Activated CD8-positive, alpha-beta memory T cell treated with anti-CD3 and anti-CD28 coated beads for 36 hours (primary cell): ENCODE results near the gene VIPR1. TPM values are rescaled to one million over a fixed set of nuclear protein-coding genes. Genes with fewer than 3 reads are reported as not detected.

ENCODE experiments used
- CTCF ChIA-PET: fragments of 350-600 bp; sonication (Branson Sonifier 250); formaldehyde crosslinking; loops from one replicate; lab custom pipeline; 2021; ENCODE audit warnings: antibody characterized with exemption; lab: Charles Lee
- POLR2A ChIA-PET: fragments of 350-600 bp; sonication (Branson Sonifier 250); formaldehyde crosslinking; loops from one replicate; lab custom pipeline; 2021; ENCODE audit warnings: antibody characterized with exemption; lab: Charles Lee
- total RNA-seq, 2 experiments: library from RNA; stranded (reverse); gene quantifications; one replicate each; pipeline ENCODE4 v1.2.3, GENCODE V29; 2021

The VIPR1 gene
- total RNA-seq, 2 experiments from 2014 or later: 2.8 to 3.3 TPM

DNA sequence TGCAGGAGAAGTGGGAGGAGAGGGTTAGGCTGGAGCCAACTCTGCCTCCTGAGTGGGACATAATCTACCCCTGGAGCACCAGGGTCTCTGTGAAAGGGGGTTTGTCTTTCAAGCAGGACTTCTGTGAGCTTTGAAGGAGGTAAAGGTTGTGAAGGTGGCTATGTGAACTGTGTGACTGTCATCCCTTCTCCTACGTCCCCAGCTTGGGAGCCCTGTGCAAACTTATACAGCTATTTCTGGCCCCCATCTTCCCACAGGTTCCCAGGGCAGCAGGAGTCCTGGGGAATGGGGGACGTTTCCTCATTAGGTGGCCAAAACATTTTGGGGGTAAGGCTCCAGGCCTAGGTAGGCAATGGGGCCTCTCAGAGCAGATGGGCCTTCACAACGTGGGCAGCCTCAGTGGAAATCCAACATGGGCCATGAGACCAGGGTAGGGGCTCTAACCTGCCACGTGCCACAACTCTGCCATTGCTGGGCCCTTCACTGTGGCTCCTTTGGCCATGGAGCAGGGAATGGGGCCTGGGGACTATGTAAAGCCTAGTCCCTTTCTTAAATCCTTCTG lies 3.5 kb downstream of the VIPR1 start:
- POLR2A ChIA-PET: no interaction called here
- CTCF ChIA-PET: interaction anchor here (1.0 kb wide), 1 partner anchor 246 kb away, joined by 3 read pairs; no protein-coding TSS in a partner anchor

DNA sequence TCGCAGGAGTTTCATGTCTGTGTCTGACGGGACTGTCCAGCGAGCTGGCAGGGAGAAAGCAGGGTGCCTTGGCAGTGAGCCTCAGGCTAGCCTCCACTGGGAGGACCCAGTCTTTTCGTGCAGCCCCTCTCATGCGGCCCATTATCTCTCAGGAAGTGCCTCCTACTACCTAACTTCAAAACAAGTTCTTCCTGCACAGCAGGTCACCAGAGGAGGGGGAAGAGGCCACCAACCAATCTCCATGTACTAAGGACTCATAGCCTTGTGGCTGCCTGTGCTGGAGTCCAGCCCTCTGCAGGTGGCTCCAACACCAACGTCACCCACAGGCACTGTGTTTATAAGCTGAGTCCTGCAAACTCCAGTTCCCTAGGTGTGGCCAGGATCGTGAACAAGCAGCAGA lies 4.8 kb downstream of the VIPR1 start:
- POLR2A ChIA-PET: no interaction called here

DNA sequence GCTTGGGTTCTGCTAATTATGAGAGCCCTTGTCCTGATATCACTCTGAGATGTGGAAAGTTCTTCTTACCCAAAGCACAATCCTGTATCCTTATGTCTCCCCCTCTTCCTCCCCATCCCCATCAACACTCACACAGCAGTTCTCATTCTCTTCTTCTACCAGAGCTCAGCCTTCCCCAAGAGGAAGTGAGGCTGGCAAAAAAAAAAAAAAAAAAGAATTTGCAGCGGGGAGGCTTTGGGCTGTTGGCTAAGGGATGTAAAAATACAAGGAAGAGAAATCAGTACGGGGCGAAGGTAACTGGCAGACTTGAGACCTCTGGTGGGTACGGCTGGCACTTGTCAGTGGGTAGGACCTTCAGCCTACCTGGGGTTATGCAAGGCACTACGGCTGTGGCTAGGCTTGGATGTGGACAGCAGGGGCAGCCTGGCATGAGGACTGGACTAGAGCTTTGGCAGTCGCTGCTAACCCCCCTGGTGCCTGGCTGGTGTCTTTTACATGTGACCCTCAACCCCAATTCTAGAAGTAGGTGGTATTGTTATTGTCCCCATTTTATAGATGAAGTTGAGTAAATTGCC lies 5.4 kb downstream of the VIPR1 start:
- CTCF ChIA-PET: no interaction called here
- POLR2A ChIA-PET: no interaction called here

More for the DNA sequence above, 4.8 kb downstream of the VIPR1 start:
- CTCF ChIA-PET: no interaction called here

DNA sequence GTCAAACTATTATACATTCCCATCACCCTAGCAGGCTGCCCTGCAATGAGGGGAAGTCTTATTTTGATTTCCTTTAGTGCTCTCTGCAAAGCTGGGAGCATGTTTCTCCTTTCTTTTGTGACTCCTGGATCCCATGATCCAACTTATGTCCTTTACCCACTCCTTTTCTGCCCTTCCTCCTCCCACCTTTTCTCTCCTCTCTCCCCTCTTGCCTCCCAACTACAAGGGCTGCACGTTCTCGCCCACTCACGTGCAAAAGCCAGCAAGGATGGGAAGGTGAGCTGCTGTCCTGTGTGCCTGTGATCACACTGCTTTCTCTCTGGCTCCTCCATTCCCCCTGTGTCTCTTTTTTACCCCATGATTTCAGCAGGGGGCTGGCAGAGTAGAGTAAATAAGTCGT lies 6.1 kb downstream of the VIPR1 start:
- CTCF ChIA-PET: no interaction called here
- POLR2A ChIA-PET: no interaction called here

DNA sequence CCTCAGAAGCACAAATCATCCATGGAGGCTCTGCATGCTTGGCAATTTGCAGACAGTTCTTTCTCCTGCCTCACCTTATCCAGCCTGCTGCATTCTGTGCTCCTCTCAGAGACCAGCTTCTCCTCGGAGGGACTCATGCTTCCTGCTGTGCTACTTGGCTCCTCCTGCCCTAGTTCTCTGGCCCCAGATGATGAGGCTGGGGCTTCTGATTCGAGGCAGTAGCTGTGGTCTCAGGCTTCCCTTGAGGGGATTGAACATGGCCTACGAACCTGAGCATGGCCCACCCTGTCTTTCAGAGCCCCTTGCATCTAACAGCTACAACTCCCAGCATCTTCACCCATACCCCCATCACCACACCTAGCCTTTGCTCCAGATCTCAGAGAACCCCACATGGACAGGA lies 6.7 kb downstream of the VIPR1 start:
- ChIA-PET CTCF (interaction anchor here (1.3 kb wide), 1 partner anchor 9 kb away, joined by 4 read pairs; no protein-coding TSS in a partner anchor), POLR2A (no interaction called here)

DNA sequence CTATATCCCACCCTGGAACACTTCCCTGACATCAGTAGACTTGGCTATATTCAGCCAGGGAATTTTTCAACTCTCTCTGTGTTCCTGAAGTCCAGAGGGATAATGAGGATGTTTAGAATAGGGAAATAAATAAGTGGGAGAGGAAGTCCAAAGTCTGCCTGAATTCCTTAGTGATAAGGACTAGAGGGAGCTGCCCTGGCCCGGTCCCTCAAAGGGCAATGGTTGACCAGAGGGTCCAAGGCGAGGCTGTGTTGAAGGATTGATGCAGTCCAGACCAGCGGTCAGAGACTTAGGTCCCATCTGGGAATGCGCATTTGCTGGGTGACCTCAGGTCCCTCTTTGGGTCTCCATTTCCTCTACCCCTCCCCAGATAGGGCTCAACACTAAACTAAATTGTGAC lies 7.9 kb downstream of the VIPR1 start:
- ChIA-PET POLR2A (no interaction called here), CTCF (interaction anchor here (1.3 kb wide), 1 partner anchor 8 kb away, joined by 4 read pairs; no protein-coding TSS in a partner anchor)

DNA sequence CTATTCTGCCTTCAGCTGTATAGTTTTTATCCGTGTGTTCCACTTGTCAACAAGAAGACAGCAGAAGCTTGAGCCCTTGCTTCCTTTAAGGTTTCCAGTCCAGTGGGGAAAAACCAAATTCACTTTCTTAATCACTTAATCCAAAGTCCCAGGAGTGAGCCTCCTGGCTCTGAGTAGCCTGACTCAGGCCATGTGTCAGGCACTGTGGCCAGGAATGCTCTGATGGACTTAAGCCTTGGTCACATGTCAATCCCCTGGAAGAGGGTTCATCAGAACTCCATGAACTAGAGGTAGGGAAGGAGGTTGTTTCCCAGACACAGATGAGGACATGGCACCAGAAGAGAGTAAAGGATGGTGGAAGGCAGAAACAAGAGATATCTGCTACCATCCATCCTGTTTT lies 8.8 kb downstream of the VIPR1 start:
- POLR2A ChIA-PET: no interaction called here
- CTCF ChIA-PET: no interaction called here

DNA sequence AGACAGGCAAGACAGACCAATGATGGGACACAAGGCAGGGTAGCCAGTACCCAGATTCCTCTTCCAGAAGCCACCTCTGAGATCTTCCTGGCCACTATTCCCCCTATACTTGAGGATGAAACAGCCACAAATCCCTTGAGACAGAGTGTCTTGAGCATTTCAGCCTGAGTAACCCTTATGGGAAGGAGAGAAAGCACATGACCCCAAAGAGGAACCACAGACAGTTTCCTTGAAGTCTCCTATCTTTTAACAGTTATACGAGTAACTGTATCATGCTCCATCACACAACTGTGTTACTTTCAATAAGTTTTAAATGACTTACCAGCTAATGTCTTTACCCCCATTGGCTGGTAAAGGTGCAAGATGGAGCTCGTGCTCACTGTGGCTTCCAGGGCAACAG lies 9.3 kb downstream of the VIPR1 start:
- CTCF ChIA-PET: no interaction called here

DNA sequence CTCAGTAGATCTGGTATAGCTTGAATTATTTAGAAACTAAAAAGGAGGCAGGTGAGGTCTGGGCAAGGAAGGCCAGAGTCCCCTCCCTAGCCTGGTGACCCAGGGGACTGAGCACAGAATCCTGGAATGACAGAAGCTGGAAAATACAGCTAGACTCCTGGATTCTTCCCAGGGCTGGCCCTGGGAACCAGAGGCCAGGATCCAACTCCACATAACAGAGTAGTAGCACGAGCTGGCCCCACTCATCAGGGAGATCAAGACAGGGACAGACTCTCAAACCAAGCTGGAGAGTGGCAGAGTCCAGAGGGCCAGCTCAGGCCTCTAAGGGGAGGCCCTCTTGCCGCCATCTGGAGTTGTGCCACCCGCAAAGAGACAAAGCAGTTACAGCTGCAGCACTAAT lies 10.7 kb downstream of the VIPR1 start:
- POLR2A ChIA-PET: interaction anchor here (1.1 kb wide), 1 partner anchor 11 kb away, joined by 4 read pairs; the partner anchor contains the start of gene VIPR1
- CTCF ChIA-PET: no interaction called here

More for the DNA sequence above, 9.3 kb downstream of the VIPR1 start:
- POLR2A ChIA-PET: no interaction called here

DNA sequence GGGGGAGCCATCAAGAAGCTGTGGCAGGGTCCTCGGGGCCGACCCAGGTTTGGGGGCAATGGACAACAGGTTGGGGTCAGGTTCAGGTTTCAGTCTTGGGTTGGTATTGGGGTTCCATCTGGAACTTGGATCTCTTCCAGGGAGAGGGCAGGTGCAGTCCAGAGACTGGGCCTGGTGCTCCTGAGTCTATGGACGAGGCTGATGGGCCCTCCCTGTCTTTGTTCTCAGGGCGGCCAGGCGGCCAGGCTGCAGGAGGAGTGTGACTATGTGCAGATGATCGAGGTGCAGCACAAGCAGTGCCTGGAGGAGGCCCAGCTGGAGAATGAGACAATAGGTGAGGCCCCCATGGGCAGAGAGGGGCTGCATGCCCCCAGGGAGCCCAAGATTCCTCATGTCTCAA lies 11.1 kb downstream of the VIPR1 start:
- ChIA-PET CTCF (interaction anchor here (1.1 kb wide), 1 partner anchor 35 kb away, joined by 4 read pairs; no protein-coding TSS in a partner anchor), POLR2A (interaction anchor here (1.1 kb wide), 1 partner anchor 11 kb away, joined by 4 read pairs; the partner anchor contains the start of gene VIPR1)

DNA sequence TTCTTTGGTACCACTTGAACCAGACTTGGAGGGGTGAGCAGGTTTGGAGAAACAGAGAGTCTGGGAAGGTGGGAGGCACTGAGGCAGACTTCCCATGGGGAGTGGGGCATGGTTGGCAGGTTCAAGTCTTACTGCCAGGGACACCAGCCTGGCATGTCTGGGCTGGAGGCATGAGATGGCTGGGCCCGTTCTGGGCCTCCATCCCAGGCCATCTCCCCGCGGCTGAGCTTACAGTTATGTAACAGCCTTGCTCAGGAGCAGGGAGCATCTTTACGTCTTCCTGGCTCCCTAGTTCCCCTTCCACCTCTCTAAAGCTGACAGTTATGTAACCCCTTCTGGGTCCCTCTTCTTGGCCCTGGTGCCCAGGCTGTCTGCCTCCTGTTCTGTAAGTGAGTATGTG lies 12.4 kb downstream of the VIPR1 start:
- CTCF ChIA-PET: interaction anchor here (1.1 kb wide), 1 partner anchor 33 kb away, joined by 4 read pairs; no protein-coding TSS in a partner anchor
- POLR2A ChIA-PET: no interaction called here

DNA sequence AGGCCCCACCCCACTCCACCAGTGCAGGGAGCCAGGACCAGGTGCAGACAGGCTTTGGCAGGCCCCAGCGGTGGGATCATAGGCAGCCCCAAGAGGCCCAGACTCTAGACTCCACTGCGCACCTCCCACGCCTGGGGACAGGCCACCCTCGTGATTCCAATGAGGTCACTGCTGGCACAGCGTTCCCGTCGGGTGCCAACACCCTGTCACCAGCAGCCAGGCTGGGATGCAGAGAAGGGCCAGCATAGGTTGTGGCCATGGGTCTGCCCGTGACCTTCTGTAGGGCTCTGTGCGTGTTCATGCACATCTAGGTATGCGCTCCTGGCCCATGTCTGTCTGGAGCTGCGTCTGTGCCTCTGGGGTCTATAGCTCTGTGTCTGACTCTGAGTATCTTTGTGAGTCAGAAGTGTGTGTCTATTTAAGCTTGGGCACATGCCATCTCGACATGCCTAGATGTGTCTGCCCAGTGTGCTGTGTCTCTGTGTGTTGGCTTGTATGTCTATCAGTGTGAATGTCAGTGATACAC lies 13.0 kb downstream of the VIPR1 start:
- CTCF ChIA-PET: no interaction called here
- POLR2A ChIA-PET: no interaction called here

DNA sequence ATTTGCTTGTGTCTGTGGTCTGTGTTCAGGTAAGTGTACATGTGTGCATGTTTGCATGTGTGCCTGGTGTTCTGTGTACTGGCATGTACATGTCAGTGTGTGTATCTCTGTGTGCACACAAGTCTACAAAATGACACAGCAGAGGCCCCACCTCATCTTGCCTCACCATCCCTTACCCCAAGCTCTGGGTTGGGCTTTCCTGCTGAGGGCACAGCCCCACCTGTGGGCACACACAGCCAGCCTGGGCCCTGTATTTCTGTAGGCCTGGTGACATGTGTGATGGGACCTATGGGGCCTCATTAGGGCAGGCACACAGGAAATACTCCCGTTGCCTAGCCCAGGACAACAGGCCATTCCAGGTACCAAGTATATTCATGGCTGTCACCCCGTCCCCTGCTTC lies 13.5 kb downstream of the VIPR1 start:
- ChIA-PET POLR2A (no interaction called here), CTCF (no interaction called here)

DNA sequence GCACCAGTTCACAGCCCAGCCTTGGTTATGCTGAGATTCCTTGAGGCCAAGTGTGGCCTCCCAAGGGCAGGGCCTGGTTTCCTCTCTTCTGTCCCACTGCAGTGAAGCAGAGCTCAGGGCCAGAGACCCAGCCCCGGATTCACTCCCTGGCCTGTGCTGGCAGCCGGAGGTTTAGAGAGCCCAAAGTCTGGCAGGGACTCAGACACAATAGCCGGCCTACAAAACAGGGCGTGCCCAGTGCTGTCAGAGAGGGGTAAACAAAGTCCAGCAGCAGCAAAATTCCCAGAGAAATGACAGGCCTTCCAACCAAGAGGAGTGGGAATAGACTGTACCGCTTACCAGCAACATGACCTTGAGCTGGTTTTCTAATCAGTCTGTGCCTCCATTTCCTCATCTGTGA lies 14.0 kb downstream of the VIPR1 start:
- ChIA-PET CTCF (no interaction called here), POLR2A (no interaction called here)

DNA sequence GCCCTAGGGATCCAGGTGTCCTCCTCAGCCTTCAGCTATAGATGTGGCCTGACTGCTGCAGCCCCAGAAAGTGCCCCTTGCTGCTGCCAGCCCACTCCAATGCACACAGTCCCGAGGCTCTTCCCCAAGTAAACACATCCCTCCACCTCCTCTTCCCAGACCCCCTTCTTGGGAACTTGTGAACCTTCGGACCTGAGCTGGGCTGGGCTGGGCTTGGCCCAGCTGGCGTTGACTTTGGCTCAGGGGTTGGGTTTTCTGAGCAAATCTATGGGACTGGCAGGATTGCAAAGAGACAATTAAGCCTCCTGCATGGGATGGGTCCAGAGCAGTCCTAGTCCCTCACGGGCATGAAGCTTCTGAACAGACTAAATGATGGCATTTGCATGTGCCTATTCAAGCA lies 14.7 kb downstream of the VIPR1 start:
- CTCF ChIA-PET: interaction anchor here (0.8 kb wide), 1 partner anchor 33 kb away, joined by 3 read pairs; no protein-coding TSS in a partner anchor
- POLR2A ChIA-PET: no interaction called here

DNA sequence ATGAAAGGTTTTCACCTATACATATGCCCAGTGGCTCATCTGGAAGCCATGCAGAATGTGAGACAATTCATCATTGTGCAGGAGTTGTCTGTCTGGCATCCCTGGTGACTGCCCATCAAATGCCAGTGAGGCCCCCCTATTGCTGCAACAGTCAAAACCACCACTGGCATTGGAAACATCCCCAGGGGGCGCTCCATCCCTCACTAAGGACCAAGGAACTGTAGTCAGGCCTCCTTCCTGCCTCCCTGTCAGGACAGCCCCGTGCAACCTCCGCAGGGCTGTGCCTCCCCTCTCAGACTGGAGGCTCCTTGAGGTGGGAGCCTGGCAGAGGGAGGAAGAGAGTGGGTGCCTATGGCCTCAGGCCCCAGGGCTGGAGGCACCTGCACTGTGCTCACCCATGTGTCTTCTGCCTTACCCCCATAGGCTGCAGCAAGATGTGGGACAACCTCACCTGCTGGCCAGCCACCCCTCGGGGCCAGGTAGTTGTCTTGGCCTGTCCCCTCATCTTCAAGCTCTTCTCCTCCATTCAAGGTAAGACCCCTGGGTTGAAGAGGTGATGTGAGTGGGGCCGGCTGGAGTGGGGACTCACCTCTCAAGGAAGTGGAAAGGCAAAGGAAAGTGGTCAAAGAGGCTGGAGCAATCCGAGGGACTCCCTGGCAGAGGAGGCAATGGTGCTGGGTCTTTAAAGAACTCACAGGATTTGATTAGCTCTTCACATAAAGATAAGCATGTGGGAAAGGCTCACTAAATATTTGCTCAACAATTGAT lies 16.5 kb downstream of the VIPR1 start:
- ChIA-PET CTCF (interaction anchor here (1.1 to 2.1 kb wide), 2 partner anchors 9 to 17 kb away, joined by 4 to 5 read pairs; partner anchors contain the start of gene VIPR1), POLR2A (no interaction called here)

DNA sequence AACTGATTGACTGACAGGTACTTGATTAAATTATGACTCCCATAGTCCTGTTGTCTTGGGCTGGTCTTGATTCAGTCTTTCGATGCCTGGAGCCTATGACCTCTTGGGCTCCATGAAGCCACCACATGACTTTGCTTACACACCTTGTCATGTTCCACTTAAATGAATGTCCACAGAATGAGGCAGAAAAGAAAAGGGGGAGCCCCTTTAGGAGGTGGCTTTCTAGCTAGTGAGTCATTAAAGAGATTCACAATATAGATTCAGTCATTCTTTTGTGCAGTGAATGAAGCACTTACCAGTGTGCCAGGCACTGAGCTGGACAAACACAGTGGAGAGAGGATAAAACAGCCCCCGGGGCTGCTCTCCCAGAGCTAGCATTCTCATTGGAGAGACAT lies 17.1 kb downstream of the VIPR1 start:
- POLR2A ChIA-PET: no interaction called here

DNA sequence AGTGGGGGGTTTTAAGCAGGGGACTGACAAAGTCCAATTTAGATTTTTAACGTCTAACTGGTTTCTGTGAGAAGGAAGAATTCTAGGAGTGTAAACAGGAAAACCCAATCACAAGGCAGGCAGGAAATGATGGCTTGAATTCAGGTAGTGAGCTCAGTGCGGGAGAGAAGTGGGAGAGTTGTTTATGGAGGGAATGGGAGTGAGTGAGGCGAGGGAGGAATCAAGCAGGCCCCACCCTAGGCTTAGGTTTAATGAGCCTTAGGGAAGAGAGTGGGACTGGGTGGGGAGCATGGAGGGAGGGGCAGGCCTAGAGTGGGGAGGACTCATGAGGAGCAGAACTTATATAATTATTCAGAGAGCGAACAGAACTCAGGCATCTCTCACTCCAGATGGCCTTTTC lies 17.9 kb downstream of the VIPR1 start:
- POLR2A ChIA-PET: no interaction called here

More for the DNA sequence above, 17.1 kb downstream of the VIPR1 start:
- CTCF ChIA-PET: interaction anchor here (1.1 to 2.1 kb wide), 2 partner anchors 10 to 18 kb away, joined by 4 to 5 read pairs; partner anchors contain the start of gene VIPR1

DNA sequence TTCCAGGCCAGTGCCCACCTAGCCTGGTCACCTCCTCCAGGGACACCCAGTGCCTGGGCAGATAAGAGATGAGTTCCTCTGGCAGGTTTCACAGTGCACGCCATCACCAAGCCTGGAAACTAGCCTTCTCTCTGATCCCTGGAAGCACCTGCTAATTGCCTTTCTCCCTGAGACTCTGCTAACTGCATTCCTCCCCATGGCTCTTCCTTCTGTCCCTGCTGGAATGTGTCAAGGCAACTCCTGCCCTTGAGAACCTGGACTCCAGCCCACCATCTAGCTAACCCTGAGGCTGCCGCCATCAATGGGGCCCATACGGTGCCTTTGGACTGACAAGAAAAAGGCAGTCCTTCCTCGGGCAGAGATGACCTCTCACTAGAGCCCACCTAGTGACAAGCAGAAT lies 18.5 kb downstream of the VIPR1 start:
- POLR2A ChIA-PET: no interaction called here
- CTCF ChIA-PET: no interaction called here

More for the DNA sequence above, 17.9 kb downstream of the VIPR1 start:
- CTCF ChIA-PET: interaction anchor here (1.1 kb wide), 1 partner anchor 19 kb away, joined by 5 read pairs; the partner anchor contains the start of gene VIPR1

DNA sequence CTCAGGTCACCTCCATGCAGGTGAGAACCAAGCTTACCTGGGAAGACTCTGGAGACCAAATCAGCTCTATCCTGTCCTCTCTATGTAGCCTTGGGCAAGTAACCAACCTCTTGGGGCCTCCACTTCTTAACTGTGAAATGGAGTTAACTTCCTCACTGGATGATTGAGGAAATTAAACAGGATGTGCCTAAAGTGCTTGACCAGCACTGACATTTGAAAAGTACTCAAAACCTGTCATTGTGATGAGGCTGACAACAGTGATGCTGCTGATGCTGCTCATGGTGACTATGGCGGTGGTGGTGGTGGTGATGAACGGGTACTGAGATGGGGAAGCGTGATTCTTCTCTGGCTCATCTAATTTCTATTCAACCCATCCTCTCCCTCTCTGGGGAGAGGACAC lies 22.3 kb downstream of the VIPR1 start:
- ChIA-PET CTCF (no interaction called here), POLR2A (no interaction called here)
